GM21381 (cell line): ENCODE measurements around the gene RPS21.
"Not testable (repeated sequence)": the region's sequence is repeated elsewhere in the genome, so short reads cannot be mapped to it uniquely, and the experiment has no call there.

Experiments used
- ATAC-seq: cut with Tn5 transposase; IDR thresholded peaks from one replicate; pipeline ENCODE4 v1.9.1; 2021; ENCODE audit warnings: mild to moderate bottlenecking, moderate library complexity; ENCODE audit not compliant: unreplicated experiment

RPS21 gene

DNA sequence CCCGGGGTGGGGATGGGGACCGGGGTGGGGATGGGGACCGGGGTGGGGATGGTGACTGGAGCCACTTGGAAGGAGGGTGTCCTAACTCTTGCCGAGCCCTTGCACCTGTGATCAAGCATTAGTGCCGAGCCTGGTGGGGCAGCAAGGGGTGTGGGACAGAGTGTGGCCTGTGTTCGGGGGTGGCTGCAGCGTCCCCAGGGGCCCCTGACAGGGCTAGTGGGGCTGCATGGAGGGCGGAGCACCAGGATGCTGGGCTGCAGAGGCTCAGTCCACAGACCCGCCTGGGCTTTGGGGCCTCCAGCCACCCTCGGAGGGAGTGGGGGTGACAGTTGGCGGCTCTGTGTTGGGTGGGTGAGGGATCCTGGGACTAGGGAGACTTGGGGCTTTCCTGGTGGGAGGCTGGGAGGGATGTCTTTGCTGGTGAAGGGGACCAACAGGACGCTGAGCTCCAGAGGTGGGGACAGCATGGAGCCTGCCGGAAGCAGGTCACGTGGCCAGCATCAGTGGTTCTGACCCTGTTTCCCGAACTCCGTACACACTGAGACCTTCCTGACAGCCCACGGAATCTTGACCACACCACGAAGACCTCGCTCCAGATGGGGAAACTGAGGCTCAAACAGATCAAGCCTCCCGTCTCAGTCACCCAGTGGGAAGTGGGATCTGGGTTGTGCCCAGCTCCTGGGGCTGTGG lies 35.9 kb downstream of the RPS21 start:
- no peak for ATAC-seq

- ATAC-seq, result no peak
Observed at GRCh38 chr20:62423326-62423706, 36.4 kb downstream of the RPS21 start.

DNA sequence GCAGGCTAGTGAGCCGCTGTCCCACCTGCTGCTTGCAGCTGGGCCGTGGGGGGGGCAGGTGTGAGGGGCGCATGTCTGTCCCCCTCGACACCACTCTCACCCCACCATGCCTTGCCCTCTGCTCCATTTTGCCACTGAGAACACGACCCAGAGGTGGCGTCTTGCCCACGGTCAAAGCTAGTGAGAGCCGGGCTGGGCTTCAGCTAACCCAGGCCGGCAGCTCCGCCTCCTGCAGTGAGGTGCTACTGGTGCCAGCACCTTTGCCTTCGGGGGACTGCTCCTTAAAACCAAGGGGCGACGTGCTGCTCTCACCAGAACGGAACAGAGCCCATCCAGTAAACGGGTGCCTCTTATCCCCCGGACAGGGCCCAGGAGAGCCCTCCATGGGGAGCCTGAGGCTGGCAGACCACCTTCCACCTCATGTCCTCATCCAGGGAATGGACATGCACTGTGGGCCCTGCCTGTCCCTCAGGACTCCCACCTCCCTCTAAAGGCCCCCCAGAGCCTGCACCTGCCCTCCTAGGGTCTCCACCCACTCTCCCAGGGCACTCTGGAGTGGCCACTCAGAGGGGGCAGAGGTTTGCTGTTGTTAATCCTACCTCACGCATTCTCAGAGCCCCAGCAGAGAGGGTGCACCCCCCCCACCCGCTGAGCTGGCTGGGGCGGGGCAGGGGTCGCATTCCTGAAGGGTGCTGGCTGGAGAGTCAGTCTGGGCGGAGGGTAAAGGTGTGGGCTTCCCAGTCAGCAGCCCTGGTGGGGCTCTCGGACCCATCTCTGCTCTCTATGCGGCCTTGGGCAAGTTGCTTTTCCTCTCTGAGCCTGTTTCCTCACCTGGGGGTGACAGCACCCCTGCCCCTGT lies 37.6 kb downstream of the RPS21 start:
- ATAC-seq, result no peak

- no peak for ATAC-seq
Observed at GRCh38 chr20:62425281-62426058, 38.6 kb downstream of the RPS21 start.

DNA sequence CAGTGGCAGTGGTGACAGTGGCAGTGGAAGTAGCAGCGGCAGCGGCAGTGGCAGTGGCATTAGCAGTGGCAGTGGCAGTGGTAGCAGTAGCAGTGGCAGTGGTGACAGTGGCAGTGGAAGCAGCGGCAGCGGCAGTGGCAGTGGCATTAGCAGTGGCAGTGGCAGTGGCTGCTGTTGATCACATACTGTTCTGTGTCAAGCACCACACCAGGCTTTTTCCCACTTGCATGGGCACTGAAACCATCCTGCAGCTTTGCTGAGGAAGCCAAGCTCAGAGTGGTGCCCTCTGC lies 39.1 kb downstream of the RPS21 start:
- not testable (repeated sequence) for ATAC-seq

GRCh38 chr20:62426699-62427131 lies 39.8 kb downstream of the RPS21 start:
- ATAC-seq, result no peak

DNA sequence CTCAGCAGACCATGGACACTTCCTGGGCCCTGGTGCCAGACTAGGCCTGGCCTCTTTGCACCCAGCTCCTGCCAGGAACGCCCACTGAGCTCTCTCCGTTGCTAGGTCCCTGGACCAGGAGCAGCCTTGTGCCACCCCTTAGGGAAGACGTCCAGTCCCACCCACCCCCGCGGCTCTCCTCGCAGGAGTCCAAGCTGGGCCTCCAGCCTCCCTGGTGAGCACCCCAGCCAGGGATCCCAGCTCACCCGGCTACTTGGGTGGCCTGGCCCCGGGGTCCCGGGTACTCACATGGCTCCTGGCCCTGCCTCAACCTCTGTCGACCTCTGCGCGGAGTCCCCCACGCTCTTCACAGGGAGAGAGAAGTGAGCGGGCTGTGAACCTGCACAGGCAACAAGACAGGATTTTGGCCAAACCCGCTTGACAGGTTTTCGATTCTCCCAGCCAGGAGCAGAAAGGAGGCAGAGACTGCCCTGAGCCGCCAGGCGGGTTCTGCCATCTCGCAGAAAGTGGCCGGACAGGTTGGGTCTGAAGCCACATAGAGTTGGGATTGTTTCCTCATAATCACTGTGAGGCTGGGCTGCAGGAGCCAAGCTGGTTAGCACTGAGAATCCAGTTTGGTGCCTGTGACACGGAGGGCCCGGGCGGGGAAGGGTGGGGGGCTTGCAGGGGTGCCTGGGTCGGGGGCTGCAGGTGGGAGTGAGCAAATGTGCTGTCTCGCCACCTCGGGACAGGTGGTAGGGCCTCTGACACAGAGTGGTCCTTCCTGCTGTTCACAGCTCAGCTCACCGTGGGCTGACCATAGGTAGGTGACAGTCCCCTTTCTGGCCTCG lies 40.5 kb downstream of the RPS21 start, which contains the start of gene RBBP8NL:
Gene RBBP8NL (minus strand): TSS at position 368 of the 830 bp plus-strand sequence. CDS start 7,892 bp downstream, outside the sequence.
- ATAC-seq, result no peak

DNA sequence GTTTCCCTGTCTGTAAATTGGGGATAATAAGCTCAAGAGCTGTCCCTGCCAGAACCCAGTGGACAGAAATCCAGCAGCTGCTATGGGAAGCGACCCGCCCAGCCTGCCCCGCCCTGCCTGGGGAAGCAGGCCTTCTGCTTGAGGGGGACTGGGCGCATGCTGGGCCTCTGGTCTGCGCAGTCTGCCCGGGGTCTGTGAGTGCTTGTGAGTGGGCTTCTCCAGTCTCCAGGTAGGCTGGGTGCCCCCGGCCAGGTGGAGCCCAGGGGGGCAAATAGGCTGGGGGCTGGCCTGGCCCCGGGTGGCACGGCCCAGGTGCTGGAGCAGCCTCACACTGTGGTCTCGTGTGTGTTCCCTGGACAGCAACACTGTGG lies 41.1 kb downstream of the RPS21 start:
- no peak for ATAC-seq

GRCh38 chr20:62428396-62429295 lies 41.7 kb downstream of the RPS21 start:
- no peak for ATAC-seq

DNA sequence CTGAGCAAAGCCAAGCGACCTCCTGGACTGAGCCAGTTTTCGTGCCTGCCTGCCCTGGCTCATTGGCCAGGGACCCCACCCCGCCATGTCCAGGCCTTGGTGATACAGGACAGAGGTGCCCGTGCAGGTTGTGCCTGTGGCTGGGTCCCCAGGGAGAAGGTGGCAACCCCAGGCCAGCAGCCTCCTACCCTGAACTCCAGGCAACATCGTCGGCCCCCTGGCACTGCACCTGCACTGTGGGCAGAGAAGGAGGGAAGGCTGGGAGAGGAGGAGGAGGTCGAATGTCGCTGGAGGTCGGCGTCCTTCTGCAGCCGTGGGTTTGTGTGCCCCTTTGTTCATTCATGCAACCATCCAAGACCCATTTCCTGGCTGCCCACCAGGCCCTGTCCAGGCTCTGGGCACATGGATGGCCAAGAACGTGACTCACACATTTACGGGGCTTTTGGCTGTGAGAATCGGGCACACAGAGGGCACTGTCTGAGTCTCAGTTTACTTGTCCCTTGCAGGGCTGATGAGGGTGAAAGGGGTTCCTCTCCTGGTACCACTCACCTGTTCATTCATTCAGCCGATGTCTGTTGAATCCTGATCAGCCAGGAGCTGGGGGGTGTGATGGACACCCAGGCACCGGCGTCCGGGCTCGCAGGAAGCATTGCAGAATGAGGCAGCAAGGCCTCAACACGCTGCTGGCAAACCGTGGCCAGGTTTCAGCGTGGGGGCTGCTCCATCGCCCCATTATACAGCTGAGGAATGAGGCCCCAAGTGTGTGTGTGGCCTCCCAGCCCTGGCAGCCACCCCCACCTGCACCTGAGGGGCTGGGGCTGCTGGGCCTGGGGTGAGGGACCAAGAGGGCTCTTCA lies 42.8 kb downstream of the RPS21 start:
- no peak for ATAC-seq

- no peak for ATAC-seq
Observed at GRCh38 chr20:62430311-62430853, 43.5 kb downstream of the RPS21 start.

DNA sequence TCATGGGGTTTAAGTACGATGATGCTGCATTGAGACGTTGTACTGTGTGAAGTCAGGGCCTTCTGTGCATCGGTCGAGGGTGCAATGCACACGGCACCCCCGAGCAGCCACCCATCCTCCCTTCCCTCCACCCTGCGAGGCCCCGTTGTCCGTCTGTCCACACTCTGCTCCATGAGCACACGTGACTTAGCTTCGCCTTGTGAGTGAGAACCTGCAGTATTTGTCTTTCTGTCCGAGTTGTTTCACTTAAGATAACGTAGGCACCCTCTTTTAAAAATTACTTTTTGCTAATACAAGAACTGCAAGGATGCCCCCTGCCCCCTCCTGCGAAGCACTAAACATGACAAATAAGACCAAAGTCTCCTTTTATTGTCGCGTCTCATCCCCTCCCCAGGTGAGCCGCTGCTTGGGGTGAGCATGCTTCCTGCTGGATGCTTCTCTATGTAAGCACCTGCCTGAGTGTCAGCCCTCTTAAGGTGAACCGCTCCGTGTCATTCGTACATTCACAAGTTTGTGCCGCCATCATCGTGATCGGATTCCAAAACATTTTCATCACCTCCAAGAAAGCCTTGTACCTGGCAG lies 44.1 kb downstream of the RPS21 start:
- ATAC-seq, result no peak

- ATAC-seq, result no peak
Observed at GRCh38 chr20:62433658-62434497, 47.0 kb downstream of the RPS21 start.

DNA sequence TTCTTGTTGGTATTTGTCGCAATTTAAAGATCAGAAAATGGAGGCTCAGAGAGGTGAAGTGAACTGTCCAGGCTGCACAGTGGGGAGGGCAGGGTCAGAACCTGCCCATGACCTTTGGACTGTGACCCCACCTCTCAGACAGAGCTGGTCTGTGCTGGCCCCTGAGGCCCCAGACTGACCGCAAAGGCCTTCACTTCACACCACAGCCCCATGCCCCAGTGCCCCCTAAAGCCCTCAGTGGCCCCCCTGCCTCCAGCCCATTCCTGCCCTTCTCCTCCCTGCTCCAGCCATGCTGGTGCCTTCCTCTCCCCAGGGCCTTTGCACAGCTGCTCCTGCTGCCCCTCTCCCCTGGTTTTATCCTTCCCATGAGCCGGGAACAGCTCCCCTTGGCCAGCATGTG lies 49.8 kb downstream of the RPS21 start:
- no peak for ATAC-seq

DNA sequence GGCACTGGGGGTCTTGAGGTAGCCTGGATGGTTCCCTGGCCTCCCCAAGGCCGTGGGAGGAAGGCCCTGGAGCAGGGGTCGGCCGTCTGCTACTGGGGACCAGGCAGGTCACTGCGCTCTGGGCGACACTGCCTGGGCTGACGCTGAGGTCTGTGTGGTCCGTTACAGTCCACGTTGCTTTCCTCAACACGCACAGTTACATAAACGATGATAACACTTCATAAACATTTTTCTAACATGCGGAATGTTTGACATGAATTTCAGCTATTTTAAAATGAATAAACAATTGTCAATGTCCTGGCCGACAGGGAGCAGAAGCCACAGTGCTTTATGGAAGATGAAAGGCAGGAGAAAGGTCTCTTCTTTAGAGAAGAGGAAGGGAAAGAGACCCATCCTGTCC lies 50.6 kb downstream of the RPS21 start:
- no peak for ATAC-seq

DNA sequence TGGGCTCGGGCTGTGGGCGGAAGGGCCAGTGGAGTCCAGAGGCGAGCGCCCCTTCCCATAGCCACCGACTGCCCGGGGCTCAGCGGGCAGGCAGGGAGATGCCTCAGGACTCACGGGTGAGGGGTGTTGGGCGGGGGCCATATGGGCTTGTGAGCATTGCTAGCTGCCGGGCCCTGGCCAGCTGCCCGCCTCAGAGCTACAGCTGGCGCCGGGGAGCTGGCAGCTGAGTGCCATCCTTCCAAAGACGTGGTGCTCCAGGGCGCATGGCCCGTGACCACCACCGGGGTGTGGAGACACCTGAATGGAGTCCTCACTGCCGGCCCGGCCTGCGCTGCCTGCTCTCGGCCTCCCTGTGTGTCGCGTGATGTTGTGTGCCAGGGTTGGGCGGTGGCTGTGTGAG lies 51.0 kb downstream of the RPS21 start:
- no peak for ATAC-seq
